Esophagus mucosa (tissue), 1 donor: ENCODE measurements around the gene EPS8L2. TPM values are rescaled to one million over a fixed set of nuclear protein-coding genes. Genes with fewer than 3 reads are reported as not detected.

Experiments
- ATAC-seq: fragments of 200-7000 bp; cut with Tn5 transposase; one replicate; pipeline ENCODE4 v1.9.1; 2020
- total RNA-seq: library from RNA; stranded (reverse); gene quantifications from one replicate; pipeline ENCODE4 v1.2.4, GENCODE V29; 2023
- donor health status: DM: yes; HTN: yes; CAD: no.

EPS8L2 gene
- 259 TPM for total RNA-seq

DNA sequence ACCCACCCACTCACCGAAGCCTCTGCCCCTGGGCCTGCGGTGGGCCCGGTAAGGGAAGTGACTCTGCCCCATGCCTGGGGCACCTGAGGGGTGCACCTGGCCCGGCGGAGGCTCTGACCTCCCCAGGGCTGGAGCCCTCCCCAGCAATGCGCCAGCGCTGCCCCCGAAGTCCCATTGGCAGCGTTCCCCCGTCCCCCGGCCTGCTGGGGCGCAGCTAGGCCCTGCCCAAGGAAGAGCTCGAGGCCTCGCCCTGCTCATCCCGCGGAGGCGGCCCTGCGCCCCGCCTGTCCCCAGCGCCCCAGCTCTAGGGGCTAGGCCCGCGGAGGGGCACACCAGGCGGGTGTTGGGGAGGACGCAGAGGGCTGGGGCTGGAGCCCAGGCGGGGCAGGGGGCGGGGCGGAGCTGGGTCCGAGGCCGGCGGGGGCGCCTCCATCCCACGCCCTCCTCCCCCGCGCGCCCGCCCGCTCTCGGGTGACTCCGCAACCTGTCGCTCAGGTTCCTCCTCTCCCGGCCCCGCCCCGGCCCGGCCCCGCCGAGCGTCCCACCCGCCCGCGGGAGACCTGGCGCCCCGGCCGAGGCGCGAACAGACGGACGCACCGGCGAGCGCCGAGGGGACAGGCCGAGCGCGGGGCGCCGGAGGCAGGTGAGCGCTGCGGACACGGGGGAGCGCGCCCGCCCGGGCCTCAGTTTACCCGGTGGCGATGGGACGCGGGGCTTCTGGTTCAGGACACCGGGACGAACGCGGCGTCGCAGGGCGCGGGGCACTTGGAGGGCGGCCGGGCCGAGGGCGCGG is at the start of gene EPS8L2:
TSS of gene EPS8L2 (plus strand) at position 586 of the 793 bp plus-strand sequence. CDS start 3,177 bp downstream, outside the sequence.
- ATAC-seq, result peak; percentile 70

DNA sequence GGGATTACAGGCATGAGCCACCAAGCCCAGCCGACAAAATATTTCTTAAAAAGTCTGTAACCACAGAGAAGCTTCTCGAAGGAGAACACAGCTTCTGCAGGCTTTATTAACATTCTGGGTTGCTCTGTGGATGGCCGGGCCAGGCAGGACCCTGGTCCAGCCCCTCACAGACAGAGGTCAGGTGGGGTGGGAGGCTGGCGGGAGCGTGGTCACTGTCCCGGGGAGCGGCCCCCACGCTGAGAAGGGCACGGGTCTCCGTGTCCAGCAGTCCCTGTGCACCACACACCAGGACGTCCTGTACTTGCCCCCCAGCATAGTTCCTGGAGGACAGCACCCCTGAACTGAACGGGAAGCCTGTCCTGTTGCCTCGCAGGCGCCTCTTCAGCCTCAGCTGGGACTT is 49.6 kb upstream of the EPS8L2 start:
- no peak for ATAC-seq

DNA sequence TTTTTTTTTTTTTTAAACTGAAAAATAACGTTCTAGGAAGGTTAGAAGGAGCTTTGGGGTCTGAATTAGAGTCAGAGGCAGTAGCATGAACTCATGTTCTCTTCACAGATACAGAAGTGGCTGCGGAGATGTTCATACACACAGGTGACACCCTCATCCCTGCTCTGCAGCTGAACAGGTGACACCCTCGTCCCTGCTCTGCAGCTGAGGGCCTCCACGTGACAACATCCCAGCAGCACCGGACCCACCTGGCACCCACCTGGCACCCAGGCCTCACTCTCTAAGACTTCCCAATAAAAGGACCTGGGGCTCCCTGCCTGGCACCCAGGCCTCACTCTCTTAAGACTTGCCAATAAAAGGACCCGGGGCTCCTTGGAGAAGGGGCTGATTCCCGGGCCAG is 49.2 kb upstream of the EPS8L2 start:
- ATAC-seq, result no peak

DNA sequence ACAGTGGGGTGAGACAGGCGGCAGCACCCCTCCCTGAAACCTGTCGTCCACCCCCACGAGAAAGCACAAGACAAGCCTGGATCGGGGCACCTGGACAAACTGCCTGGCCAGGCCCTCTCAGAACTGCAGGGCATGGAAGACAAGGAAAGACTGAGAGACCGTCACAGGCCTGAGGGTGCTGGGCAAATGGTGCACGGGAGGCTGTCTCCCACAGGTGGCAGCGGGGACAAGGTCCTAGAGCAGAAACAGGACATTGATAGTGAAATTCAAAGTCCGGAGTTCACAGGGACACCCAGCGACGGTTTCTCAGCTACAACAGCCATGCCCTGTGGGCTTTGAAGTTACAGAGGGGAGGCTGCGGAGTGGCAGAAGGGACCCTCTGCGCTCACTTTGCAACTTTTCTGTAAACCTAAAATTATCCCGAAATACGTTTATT is 48.3 kb upstream of the EPS8L2 start:
- no peak for ATAC-seq

DNA sequence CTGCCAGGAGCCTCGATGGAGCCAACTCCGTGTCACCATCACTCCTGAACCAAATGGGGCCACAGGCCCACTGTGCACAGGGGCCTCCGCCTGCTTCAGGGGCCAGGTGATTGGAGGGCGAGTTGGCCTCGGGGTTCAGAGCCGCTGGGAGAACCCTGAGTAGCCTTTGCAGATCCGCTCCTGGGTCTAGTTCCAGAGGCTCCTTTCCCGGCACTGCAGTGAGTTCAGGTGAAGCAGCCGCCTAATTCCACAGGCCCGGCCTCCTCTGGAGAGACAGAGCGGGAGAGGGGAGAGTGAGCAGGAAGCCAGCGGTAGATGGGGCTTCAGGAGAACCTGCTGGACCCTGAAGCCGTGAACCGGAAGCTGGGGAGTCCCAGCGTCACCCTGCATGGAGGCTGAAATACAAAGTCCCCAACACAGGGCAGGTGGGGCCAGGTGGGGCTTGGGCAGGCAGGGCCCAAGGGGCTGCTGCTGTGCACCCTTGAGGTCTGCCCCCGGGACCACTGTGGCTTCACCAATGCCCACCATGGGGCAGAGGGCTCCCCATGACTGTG is 46.4 kb upstream of the EPS8L2 start:
- no peak for ATAC-seq

DNA sequence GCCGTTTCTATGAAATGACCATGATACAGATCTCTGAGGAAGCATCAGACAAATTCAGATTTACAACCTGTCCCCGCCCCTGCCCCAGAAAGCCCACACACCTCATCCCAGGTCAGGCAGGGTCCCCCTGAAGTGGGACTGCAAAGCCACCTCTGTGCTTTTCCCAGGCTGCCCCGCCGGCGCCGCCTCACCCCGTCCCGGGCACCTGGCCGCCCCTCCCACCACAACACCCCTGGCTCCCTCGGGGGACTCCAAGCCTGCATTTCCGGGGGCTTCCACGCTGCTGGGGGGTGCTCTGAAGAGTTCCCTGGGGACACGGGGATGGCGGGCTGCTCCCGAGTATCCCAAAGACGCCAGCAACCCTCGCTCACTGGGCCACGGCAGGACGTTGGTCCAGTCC is 45.8 kb upstream of the EPS8L2 start:
- ATAC-seq, result no peak

DNA sequence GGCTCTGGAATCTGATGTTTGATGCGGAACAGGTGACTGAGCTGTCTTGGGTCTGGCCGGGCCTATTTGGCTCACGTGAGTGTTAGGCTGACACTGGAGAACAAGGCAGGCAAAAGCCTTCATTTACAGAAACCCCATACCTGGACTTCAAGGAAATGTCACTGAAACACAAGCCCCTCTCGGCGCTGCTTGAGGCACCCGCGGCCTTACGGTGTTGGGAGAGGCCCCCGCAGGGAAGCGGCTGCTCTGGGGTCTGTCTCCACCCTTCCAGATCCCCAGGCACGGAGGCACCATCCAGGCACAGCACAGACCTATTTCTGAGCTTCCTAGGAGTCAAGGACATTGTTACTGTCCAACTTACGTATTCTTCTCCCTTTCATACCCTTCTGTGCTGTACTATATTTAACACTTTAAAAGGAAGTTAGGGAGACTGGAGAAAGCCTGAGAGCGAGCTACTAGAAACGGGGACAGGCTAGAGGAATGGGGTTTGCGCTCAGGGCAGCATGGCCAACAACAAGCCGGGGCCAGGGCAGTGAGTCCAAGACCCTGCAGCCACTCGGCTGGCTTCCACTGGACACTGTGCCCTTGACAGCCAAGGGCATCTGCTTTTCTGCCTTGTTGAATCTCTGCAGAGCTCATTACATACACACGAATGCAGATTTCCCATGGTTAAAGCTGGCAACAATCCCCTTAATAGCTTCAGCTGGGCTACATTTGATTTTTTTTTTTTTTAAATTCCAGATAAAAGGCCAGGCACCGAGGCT is 45.2 kb upstream of the EPS8L2 start:
- ATAC-seq, result no peak

DNA sequence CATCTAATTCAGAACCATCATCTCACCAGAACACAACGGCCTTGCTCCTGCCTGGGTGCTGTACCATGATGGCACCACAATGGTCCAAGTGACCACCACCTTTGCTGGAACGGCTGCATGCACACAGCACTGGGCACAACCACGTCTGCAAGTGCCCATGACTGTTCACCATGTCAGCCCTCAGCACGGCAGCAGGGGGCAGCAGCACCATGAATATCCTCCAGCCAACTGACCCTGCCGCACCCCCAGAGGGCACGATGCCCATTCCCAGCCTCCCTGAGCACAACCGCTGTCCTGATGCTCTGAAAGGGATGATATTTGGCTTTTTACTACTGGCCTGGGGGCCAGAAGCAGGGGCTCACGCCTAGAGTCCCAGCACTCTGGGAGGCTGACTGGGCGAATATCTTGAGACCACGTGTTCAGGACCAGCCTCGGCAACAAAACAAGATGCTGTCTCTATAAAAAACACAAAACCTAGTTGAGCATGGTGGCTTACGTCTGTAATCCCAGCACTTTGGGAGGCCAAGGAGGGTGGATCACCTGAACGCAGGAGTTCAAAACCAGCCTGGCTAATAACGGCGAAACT is 43.2 kb upstream of the EPS8L2 start:
- ATAC-seq, result peak; percentile 65

DNA sequence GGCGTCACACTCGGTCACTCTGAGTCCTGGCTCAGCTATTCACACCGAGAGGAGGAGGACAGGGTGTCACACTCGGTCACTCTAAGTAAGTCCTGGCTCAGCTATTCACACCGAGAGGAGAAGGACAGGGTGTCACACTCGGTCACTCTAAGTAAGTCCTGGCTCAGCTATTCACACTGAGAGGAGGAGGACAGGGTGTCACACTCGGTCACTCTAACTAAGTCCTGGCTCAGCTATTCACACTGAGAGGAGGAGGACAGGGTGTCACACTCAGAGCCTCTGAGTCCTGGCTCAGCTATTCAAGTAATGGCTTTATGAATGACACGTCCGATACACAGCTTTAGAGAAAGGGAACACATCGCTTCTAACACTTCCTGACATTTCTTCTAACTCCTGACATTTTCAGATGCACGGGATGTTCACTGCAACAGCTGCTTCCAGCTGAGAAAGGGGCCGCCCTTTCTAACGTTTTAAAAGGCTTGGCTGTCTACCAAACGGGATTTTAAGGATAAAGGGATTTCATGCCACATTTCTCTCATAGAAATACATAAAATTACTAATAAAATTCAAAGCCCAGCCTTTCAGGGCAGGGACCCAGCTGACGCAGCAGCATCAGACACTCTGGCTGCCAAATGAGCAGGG is 40.8 kb upstream of the EPS8L2 start:
- no peak for ATAC-seq

DNA sequence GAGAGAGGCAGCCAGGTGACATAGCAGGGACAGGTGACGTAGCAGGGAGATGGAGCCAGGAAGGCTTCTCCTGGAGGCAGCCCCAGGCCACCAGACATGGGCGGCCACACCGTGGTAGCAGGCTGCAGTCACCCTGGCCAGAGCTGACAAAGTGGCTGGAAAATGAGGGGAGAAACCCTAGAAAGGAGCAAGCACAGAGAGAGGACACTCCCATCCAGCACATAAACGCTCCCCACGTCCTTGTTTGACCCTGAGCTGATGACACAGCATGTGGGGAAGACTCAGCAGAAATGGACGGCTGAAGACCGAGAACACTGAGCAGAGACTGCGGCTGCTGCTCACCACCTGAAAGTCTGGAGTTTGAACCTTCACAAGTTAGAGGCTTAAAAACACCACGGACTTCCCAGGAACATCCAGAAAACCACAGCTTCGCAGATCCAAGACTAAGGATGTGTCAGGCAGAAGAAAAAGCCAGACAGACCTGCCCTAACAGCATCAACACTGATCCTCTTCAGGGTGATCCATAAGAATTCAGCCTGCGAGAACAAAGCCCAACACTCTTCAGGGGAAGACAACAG is 40.2 kb upstream of the EPS8L2 start:
- ATAC-seq, result peak; percentile 65

DNA sequence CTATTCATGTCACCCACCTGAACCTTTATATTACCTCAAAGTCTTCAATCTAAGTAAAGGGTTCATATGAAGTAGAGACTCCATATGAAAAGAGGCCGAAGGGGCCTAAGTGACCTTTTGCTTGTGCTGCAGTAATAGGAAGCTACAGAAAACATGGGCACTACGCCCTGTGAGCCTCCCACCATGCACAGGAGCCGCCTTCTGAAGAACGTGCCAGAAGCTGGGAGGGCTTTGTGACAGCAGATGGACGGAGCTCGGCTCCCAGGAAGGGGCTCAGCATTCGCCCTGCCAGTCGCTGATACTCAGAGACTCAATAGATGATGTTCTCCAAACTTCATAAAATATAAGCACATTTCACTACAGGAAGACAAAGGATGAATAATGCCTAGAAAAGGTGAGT is 32.2 kb upstream of the EPS8L2 start:
- ATAC-seq, result no peak

DNA sequence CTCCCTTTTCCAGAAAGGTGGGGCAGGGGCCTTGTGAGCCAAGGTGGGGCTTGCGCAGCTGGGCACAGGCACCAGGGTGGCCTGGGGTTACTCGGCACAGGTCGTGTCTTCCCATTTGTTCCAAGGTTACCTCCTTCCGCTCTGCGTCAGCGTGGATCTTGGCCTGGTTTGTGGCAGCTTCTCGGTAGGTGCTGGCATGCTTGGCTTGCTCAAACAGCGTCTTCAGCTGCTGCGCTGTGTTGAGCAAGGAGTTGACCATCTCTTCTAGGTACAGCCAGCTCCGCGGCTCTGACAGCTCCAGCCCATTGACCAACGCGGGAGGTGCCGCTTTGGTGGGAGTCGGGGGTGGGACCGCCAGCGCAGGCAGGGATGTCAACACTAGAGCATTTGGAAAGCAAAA is 31.6 kb upstream of the EPS8L2 start:
- ATAC-seq, result no peak

DNA sequence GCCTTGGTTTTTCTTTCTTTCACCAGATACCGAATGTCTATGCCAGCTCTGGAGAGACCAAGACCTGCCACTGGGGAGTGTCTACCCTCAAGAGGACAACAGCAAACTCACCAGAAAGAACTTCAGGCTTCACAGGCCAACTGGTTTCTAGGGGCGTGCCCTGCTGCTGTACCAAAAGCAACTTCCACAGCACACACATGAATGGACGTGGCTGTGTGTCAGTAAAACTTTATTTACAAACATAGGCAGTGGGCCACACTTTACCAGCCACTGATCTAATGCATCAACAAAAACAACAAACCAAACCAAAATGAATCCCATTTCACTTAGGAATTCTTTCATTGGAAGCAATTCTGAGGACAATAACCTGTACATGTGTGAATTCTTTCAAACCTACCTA is 27.7 kb upstream of the EPS8L2 start:
- no peak for ATAC-seq

DNA sequence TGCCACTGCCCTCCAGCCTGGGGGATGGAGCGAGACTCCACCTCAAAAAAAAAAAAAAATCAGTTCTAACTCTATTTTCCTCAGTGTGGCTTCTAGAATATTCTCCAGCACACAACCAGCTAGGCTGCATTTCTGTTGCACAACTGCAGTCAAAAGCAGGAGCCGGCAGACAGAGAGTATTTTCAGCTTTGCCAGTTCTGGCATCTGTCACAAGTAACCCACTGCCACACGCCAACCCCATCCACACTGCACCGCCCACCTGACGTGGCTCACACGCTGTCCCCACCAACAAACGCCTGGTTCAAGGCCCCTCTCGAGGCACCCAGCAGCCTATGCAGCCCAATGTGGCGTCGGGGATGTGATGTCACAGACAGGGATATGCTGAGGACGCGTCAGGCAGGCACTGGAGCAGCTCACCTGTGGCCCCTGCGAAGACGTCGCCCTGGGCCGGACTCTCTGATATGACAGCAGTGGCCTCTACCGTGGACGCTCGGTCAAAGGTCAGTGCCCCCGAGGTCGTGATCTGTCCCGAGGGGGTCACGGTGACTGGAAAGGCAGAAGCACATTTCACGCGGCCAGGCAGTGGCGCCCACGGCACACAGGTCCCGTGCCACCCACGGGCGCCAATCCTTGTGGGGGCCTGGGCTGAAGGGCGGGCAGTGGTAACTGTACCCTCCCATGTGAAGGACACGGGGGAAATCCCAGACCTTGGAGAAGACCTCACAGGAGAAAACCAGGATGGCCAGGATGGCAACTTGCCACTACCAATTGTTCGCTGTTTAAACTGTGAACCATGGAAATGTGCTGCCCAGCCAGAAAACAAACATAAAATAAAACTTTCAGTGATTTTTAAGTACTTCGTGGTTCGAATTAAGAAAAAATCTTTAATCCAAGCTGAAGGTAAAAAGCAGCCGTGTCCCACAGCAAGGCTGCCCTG is 26.5 kb upstream of the EPS8L2 start:
- peak; percentile 35 for ATAC-seq

DNA sequence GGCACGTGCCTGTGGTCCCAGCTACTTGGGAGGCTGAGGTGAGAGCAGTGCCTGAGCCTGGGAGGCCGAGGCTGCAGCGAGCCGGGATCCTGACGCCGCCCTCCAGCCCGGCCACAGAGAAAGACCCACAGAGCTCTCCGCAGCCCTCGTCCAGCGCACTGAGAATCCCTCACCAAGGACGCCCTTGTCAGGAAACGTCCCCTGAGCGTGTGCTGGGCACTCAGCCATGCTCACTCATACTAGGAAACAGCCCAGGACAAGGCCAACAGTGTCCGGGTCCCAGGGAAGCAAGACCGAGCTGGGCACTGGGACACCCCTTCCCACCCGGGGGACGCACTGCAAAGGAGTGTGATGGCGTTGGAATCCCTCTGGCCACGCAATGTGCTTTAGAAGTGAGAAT is 25.6 kb upstream of the EPS8L2 start:
- ATAC-seq, result no peak

DNA sequence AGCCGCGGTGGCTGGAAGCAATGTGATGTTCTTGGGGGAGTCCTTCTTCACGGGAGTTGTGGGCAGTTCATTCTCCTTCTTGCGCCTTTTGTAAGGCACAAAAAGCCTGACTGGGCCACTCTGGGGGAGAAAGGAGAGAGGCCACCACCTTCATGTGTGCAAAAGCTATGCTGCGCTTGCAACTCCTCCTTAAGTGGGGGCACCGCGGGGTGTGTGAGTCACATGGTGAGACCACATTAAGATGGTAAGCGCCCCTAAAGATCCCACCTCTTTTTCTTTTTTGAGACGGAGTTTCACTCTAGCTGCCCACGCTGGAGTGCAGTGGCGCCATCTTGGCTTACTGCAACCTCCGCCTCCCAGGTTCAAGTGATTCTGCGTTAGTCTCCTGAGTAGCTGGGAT is 25.1 kb upstream of the EPS8L2 start:
- ATAC-seq, result no peak

DNA sequence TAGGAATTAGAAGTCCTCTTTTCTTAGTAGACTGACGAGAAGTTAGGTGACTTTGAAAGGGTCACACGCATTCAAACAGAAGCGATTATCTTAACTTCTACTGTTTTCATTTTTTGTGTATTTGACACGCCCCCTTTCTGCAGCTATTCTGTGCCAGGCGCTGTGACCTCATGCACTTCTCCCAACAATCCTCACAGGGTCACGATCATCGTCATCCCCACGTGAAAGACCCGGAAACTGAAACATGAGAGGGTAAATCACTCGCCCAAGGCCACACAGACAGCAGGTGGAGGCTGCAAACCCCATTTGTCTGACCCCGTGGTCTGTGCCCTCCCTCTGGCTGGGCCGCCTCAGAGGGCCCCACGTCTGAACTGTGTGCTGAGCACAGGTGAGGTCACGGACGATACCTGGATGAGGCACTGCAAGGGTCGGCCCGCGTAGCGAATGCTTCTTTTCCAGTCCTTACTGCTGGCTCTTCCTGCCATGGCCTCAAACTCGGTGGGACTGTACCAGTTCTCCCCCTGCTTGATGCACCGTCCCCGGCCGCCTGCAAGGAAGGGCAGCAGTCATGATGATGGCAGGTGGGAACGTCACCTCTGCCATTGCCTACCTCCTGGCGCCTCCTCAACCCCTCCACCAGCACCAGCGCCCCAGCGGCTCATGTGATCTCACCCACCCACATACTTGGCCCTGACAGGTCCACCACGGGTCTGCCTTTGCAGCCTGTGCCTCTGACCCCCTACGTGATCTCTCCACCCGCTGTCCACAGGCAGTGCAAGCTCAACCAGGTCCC is 19.4 kb upstream of the EPS8L2 start:
- ATAC-seq, result peak; percentile 12

DNA sequence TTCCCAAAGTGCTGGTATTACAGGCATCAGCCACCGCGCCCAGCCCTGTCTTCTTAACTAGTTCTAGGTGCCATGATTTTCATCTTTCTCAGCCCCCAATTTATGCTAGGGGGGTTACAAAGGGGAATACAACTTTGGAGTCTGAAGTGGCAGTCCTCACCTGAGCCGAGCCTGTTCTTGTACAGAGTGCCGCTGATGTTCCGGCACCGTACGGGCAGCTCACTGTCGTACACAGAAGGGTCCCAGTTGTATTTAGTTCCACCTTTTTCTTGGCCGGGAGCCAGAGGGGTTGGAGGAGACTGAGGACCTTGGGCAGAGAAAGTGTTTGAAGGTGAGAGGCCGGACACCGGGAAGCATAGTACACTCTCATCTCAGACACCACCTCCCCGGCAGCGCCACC is 18.3 kb upstream of the EPS8L2 start:
- no peak for ATAC-seq

DNA sequence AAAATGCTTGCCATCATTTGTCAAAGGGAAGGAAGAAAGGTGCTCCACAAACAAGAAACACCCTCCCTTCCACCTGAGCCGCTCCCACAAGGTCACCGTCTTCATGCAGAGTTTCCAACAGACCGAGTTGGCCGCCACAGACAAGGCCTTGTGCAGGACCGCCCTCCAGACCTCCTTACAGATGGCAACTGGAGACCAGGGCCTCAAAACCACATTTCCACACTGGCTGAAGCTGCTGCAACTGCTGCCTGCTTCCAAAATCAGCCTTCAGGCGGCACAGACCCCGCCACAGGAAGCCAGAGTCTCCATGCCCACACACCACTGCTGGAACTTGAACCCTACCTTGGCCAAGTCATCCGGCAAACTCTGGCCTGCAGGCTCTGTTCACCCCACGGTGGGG is 17.4 kb upstream of the EPS8L2 start:
- no peak for ATAC-seq

DNA sequence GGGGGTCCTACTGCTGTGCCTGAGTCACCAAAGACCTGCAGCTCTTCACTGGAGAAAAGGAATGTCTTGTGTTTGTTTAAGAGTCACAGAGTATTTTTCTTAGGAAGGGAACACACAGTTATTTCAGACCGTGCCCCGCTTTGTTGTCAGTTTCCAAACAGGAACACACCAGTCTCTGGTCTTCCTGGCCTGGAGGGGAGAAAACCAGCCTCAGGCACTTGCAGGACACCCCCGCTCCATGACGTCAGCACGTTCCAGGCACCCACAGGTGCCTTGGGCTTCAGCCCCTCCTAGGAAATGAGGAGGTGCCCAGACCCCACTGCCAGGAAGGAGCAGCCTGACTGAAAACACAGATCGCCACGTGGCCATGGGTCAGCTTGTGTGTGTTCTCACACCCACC is 16.4 kb upstream of the EPS8L2 start:
- no peak for ATAC-seq
